ENCODE measurements around the gene MAP9. TPM values are rescaled to one million over a fixed set of nuclear protein-coding genes. Genes with fewer than 3 reads are reported as not detected.
"Not testable (repeated sequence)": the region's sequence is repeated elsewhere in the genome, so short reads cannot be mapped to it uniquely, and the experiment has no call there.

Gene MAP9
- total and polyA plus RNA-seq, 4 donors: 4.0 to 16.2 (median 11.2) TPM

DNA sequence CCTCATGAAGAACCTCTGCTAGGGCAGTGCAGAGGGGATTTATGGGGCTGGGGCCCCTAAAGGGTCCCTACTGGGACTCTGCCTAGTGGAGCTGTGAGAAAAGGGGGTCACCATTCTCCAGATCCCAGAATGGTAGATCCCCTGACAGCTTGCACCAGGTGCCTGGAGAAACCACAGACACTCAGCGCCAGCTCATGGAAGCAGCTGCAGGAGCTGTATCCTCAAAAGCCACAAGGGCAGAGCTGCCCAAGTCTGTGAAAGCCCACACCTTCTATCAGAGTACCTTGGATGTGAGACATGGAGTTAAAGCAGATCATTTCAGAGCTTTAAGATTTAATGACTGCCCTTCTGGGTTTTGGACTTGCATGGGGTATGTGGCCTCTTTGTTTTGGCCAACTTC is 38.6 kb downstream of the MAP9 start:
- H3K4me1 ChIP-seq (ENCODE audit: control insufficient read depth in 1 of 2, insufficient read depth in 2 of 2, low read length in 2 of 2): no peaks in the 10 kb centered on the region
- ATAC-seq (ENCODE audit: low FRiP score) (no peak), DNase-seq (no peak)
- no peak overlapping the region for H3K4me3 ChIP-seq (ENCODE audit: low read length in 2 of 2)
- no peaks in the 10 kb centered on the region for H3K36me3 ChIP-seq (ENCODE audit: control insufficient read depth in 1 of 2, insufficient read depth in 2 of 2, low read length in 1 of 2)
- H3K27me3 ChIP-seq (ENCODE audit: control insufficient read depth in 1 of 2, insufficient read depth in 2 of 2, low read length in 1 of 2): no peaks in the 10 kb centered on the region
- 91 to 95% methylated on average over 1 of the region's 1 CpG for WGBS, 2 donors
- peaks cover 4% of the 10 kb centered on the region for H3K9me3 ChIP-seq (ENCODE audit: control insufficient read depth, low read length)
- intact Hi-C loops (cut with DNase I): no loop called here
- no peak overlapping the region for H3K27ac ChIP-seq (ENCODE audit: low read depth in 1 of 2, low read length in 2 of 2)

DNA sequence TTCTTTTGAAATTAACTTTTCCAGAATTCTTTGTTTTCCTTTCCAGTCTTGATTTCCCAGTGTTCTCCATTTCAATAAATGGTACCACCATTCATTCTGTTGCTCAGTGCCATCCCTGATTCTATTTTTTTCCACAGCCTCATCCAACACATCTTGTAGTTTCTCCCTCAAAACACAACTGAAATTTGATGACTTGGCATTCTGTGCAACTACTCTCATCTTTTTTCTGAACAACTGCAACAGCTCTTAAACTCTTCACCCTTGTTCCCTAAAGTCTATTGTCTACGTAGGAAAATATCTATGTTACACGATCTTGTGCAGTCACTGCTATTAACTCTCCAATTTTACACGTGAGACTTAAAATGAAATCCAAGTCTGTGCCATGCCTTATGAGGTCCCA is 40.5 kb downstream of the MAP9 start:
- ATAC-seq (ENCODE audit: low FRiP score) (no peak), DNase-seq (no peak)
- peaks cover 4% of the 10 kb centered on the region for H3K9me3 ChIP-seq (ENCODE audit: control insufficient read depth, low read length)
- H3K4me3 ChIP-seq (ENCODE audit: low read length in 2 of 2): no peak overlapping the region
- H3K27ac ChIP-seq (ENCODE audit: low read depth in 1 of 2, low read length in 2 of 2): no peak overlapping the region
- WGBS, 2 donors: 88 to 89% methylated on average over 3 of the region's 3 CpGs
- H3K27me3 ChIP-seq (ENCODE audit: control insufficient read depth in 1 of 2, insufficient read depth in 2 of 2, low read length in 1 of 2): no peaks in the 10 kb centered on the region
- intact Hi-C loops (cut with DNase I): no loop called here
- no peaks in the 10 kb centered on the region for H3K36me3 ChIP-seq (ENCODE audit: control insufficient read depth in 1 of 2, insufficient read depth in 2 of 2, low read length in 1 of 2)
- no peaks in the 10 kb centered on the region for H3K4me1 ChIP-seq (ENCODE audit: control insufficient read depth in 1 of 2, insufficient read depth in 2 of 2, low read length in 2 of 2)

DNA sequence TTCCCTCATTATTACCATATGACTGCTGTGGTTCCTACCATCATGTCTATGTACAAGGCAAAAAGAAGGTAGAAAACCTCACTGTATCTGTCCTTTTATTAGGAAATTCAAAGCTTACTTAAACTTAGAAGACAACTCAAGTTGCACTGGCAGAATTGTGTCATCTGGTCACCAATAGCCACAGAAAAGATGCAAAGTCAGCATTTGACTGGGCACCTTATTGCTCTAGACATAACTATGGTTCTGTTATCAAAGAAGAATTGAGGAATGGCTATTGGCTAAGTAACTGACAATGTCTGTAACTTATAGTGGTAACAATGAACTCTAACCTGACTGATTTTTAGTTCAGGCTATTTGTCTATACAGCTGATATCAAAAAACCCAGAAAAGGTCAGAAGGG is 45.3 kb downstream of the MAP9 start:
- ATAC-seq (ENCODE audit: low FRiP score) (no peak), DNase-seq (no peak)
- Histone ChIP-seq H3K4me3 (ENCODE audit: low read length in 2 of 2) (no peak overlapping the region), H3K27me3 (ENCODE audit: control insufficient read depth in 1 of 2, insufficient read depth in 2 of 2, low read length in 1 of 2) (peaks cover 0 to 2% of the 10 kb centered on the region in 2 donors), H3K27ac (ENCODE audit: low read depth in 1 of 2, low read length in 2 of 2) (no peak overlapping the region), H3K36me3 (ENCODE audit: control insufficient read depth in 1 of 2, insufficient read depth in 2 of 2, low read length in 1 of 2) (no peaks in the 10 kb centered on the region), H3K9me3 (ENCODE audit: control insufficient read depth, low read length) (no peaks in the 10 kb centered on the region), H3K4me1 (ENCODE audit: control insufficient read depth in 1 of 2, insufficient read depth in 2 of 2, low read length in 2 of 2) (no peaks in the 10 kb centered on the region)
- intact Hi-C loops (cut with DNase I): no loop called here

DNA sequence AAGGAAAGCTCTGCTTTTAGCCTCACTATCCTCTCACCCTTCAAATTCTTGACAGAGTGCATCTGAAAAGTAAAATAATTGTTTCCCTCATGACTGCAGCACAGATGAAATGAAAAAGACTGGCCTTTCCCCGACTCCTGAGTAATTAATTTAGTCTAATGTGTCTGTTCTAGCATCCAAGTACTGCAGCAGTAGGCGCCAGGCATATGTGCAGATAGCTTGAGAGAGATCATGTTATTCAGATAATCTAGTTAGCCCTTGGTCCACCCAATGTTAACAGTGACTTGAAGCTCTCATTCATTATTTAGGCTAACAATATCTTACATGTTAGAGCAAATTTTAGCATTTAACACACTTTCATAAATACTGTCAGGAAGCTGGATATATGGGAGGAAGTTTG is 54.0 kb downstream of the MAP9 start:
- no peaks in the 10 kb centered on the region for H3K4me1 ChIP-seq (ENCODE audit: control insufficient read depth in 1 of 2, insufficient read depth in 2 of 2, low read length in 2 of 2)
- H3K36me3 ChIP-seq (ENCODE audit: control insufficient read depth in 1 of 2, insufficient read depth in 2 of 2, low read length in 1 of 2): no peaks in the 10 kb centered on the region
- H3K27ac ChIP-seq (ENCODE audit: low read depth in 1 of 2, low read length in 2 of 2): no peak overlapping the region
- H3K9me3 ChIP-seq (ENCODE audit: control insufficient read depth, low read length): peaks cover 2% of the 10 kb centered on the region
- DNase-seq (no peak), ATAC-seq (ENCODE audit: low FRiP score) (no peak)
- WGBS, 2 donors: 67 to 72% methylated on average over 2 of the region's 2 CpGs
- intact Hi-C loops (cut with DNase I): no loop called here
- H3K4me3 ChIP-seq (ENCODE audit: low read length in 2 of 2): no peak overlapping the region
- peaks cover 0 to 2% of the 10 kb centered on the region in 2 donors for H3K27me3 ChIP-seq (ENCODE audit: control insufficient read depth in 1 of 2, insufficient read depth in 2 of 2, low read length in 1 of 2)

DNA sequence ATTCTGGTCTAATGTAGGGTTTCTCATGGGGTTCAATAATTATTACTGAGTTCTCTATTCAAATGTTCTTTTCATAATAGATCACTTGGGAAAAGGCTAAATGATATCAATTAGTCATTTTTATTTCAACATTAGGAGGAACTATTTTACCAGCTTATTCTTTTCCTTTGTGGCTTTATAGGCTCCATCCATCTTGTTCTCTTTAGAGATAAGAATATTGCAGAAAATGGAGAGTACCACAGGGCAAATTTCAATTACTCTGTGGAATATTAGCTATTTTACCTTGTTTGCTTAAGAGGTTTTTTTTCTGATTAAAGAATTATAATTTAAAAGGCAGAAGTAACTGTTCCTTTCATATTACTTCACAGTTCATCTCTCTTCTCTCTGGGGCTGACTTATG is 55.8 kb downstream of the MAP9 start:
- Histone ChIP-seq H3K9me3 (ENCODE audit: control insufficient read depth, low read length) (peaks cover 2% of the 10 kb centered on the region), H3K36me3 (ENCODE audit: control insufficient read depth in 1 of 2, insufficient read depth in 2 of 2, low read length in 1 of 2) (no peaks in the 10 kb centered on the region), H3K4me3 (ENCODE audit: low read length in 2 of 2) (no peak overlapping the region), H3K27me3 (ENCODE audit: control insufficient read depth in 1 of 2, insufficient read depth in 2 of 2, low read length in 1 of 2) (no peaks in the 10 kb centered on the region), H3K4me1 (ENCODE audit: control insufficient read depth in 1 of 2, insufficient read depth in 2 of 2, low read length in 2 of 2) (no peaks in the 10 kb centered on the region), H3K27ac (ENCODE audit: low read depth in 1 of 2, low read length in 2 of 2) (no peak overlapping the region)
- ATAC-seq (ENCODE audit: low FRiP score): no peak
- DNase-seq: no peak
- intact Hi-C loops (cut with DNase I): no loop called here

DNA sequence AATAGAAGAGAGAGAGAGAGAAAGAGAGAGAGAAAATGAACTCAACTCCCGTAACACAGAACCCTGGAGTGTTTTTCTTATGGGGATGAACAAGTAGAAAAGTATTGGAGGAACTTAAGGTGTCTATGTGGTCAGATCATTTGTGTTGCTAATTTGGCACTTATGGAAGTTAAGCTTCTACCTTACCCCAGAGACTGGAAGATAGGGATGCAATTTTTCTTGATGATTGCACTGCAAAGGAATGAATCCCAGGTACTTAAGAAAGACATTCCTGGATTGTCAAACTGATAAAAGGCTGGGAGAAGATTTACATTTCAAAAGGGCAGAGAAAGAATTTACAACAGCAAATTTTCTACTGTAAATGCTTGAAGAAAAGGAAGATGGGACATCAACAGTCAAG is 57.2 kb downstream of the MAP9 start:
- Histone ChIP-seq H3K4me1 (ENCODE audit: control insufficient read depth in 1 of 2, insufficient read depth in 2 of 2, low read length in 2 of 2) (no peaks in the 10 kb centered on the region), H3K27me3 (ENCODE audit: control insufficient read depth in 1 of 2, insufficient read depth in 2 of 2, low read length in 1 of 2) (no peaks in the 10 kb centered on the region), H3K36me3 (ENCODE audit: control insufficient read depth in 1 of 2, insufficient read depth in 2 of 2, low read length in 1 of 2) (no peaks in the 10 kb centered on the region), H3K9me3 (ENCODE audit: control insufficient read depth, low read length) (peaks cover 2% of the 10 kb centered on the region), H3K27ac (ENCODE audit: low read depth in 1 of 2, low read length in 2 of 2) (no peak overlapping the region), H3K4me3 (ENCODE audit: low read length in 2 of 2) (no peak overlapping the region)
- intact Hi-C loops (cut with DNase I): no loop called here
- DNase-seq: no peak
- no peak for ATAC-seq (ENCODE audit: low FRiP score)
- 61 to 77% methylated on average over 1 of the region's 1 CpG for WGBS, 2 donors

DNA sequence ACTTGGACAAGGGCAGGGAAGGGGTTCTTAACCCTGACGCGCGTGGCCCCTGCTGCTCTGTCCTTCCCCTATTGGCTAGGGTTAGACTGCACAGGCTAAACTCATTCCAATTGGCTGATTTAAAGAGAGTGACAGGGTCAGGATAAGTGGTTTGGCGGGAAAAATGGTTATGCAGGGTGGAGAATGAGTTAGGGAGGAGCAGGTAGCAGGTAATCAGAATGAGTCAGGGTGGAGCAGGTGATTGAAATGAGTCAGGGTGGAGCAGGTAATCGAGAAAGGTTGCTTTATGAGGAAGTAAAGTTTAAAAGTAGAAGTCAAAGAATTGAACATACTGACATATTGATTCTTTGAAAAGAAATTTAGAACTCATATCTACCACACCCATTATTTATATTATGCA is 64.7 kb downstream of the MAP9 start:
- DNase-seq; H3K27ac ChIP-seq (ENCODE audit: low read depth in 1 of 2, low read length in 2 of 2); H3K9me3 ChIP-seq (ENCODE audit: control insufficient read depth, low read length); ATAC-seq (ENCODE audit: low FRiP score); H3K4me1 ChIP-seq (ENCODE audit: control insufficient read depth in 1 of 2, insufficient read depth in 2 of 2, low read length in 2 of 2); H3K36me3 ChIP-seq (ENCODE audit: control insufficient read depth in 1 of 2, insufficient read depth in 2 of 2, low read length in 1 of 2); intact Hi-C loops (cut with DNase I); H3K27me3 ChIP-seq (ENCODE audit: control insufficient read depth in 1 of 2, insufficient read depth in 2 of 2, low read length in 1 of 2); H3K4me3 ChIP-seq (ENCODE audit: low read length in 2 of 2): not testable (repeated sequence)
- 86 to 87% methylated on average over 5 of the region's 5 CpGs for WGBS, 2 donors

DNA sequence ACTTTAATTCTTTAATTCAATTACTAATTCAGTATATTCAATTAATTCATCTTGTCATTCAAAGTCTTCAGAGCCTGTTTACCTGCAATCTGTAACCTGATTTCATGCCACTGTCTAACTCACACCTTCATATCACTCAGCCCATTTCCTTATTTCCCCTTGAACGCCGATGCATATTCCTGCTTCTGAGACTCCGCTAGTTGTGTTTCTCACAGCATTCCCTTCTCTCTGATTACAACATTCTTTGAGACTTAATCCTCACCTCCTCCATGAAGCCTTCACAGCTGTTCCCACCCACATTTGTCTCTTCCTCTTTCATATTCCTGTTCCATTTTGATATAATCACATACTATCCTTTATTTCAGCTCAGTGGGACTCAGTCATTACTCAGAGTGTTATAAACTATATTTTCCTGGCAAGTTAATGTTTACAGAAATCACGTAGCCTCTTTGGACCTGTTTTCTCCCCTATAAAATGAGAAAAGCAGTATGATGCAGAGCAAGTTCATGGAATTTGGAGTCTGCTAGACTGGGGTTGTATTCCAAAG is 69.0 kb downstream of the MAP9 start:
- H3K36me3 ChIP-seq (ENCODE audit: control insufficient read depth in 1 of 2, insufficient read depth in 2 of 2, low read length in 1 of 2): no peaks in the 10 kb centered on the region
- no peaks in the 10 kb centered on the region for H3K4me1 ChIP-seq (ENCODE audit: control insufficient read depth in 1 of 2, insufficient read depth in 2 of 2, low read length in 2 of 2)
- no peaks in the 10 kb centered on the region for H3K27me3 ChIP-seq (ENCODE audit: control insufficient read depth in 1 of 2, insufficient read depth in 2 of 2, low read length in 1 of 2)
- DNase-seq: no peak
- no peaks in the 10 kb centered on the region for H3K9me3 ChIP-seq (ENCODE audit: control insufficient read depth, low read length)
- intact Hi-C loops (cut with DNase I): no loop called here
- ATAC-seq (ENCODE audit: low FRiP score): no peak
- no peak overlapping the region for H3K4me3 ChIP-seq (ENCODE audit: low read length in 2 of 2)
- H3K27ac ChIP-seq (ENCODE audit: low read depth in 1 of 2, low read length in 2 of 2): no peak overlapping the region
- WGBS, 2 donors: 79 to 80% methylated on average over 4 of the region's 4 CpGs

DNA sequence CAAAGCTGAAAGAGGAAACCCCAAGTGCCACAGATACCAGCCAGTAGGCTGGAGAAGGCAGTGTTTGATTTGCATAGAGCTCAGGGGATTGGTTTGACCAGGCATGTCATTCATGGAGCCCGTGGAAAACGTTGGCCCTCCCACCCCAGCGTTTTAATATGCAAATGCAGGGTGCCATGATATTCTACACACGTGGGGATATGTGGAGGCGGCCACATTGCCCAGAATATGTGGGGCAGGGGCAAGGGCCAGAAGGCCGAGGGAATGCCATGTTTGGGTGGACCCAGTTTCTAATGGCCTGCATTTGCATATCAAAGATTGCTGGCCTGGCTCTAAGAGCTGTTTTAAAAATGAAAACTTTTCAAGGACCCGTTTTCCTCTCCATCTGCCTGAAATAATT is 71.1 kb downstream of the MAP9 start:
- Histone ChIP-seq H3K36me3 (ENCODE audit: control insufficient read depth in 1 of 2, insufficient read depth in 2 of 2, low read length in 1 of 2) (no peaks in the 10 kb centered on the region), H3K9me3 (ENCODE audit: control insufficient read depth, low read length) (no peaks in the 10 kb centered on the region), H3K27me3 (ENCODE audit: control insufficient read depth in 1 of 2, insufficient read depth in 2 of 2, low read length in 1 of 2) (no peaks in the 10 kb centered on the region), H3K4me3 (ENCODE audit: low read length in 2 of 2) (no peak overlapping the region), H3K4me1 (ENCODE audit: control insufficient read depth in 1 of 2, insufficient read depth in 2 of 2, low read length in 2 of 2) (no peaks in the 10 kb centered on the region), H3K27ac (ENCODE audit: low read depth in 1 of 2, low read length in 2 of 2) (no peak overlapping the region)
- WGBS, 2 donors: 75 to 76% methylated on average over 7 of the region's 7 CpGs
- intact Hi-C loops (cut with DNase I): no loop called here
- DNase-seq (no peak), ATAC-seq (ENCODE audit: low FRiP score) (no peak)

Data from aorta (tissue), 5 donors.